Caco-2 (cell line): ENCODE results near the gene FNBP1. TPM values are rescaled to one million over a fixed set of nuclear protein-coding genes. Genes with fewer than 3 reads are reported as not detected.

Experiments used
- BruUV-seq: library from RNA; stranded (reverse); fragments of 400-500 nt; replicated peaks from 2 replicates; lab custom pipeline; 2021; lab: Mats Ljungman, UMichigan
- CTCF ChIA-PET: fragments of 300-600 bp; sonication (Branson Sonifier 250); formaldehyde crosslinking; loops from one replicate; lab custom pipeline; 2022; ENCODE audit warnings: antibody characterized with exemption; lab: Charles Lee
- POLR2A ChIA-PET: fragments of 300-600 bp; sonication (Branson Sonifier 250); formaldehyde crosslinking; loops from one replicate; lab custom pipeline; 2022; ENCODE audit warnings: antibody characterized with exemption; lab: Charles Lee
- DNase-seq, 2 experiments: peaks; one replicate each; pipeline versions ENCODE4 v3.0.0 to v3.0.0-alpha.2; 2020 to 2022
- H3K27me3 ChIP-seq: replicated peaks from 2 replicates; pipeline ENCODE4 v1.6.0; 2011; ENCODE audit warnings: low read length; ENCODE audit not compliant: control insufficient read depth, insufficient read depth
- H3K36me3 ChIP-seq: 2 replicates; pipeline ENCODE4 v1.5.1; 2011; ENCODE audit warnings: low read length; ENCODE audit not compliant: control insufficient read depth, insufficient read depth
- H3K4me1 ChIP-seq: fragments of 250-450 bp; sonication (Bioruptor Pico); 2 replicates; pipeline ENCODE4 v1.5.1; 2020; ENCODE audit warnings: mild to moderate bottlenecking
- H3K4me3 ChIP-seq: 2 replicates; pipeline ENCODE4 v1.5.1; 2011; ENCODE audit warnings: low read depth, mild to moderate bottlenecking, control low read depth, low read length
- H3K9me3 ChIP-seq: fragments of 250-450 bp; sonication (Bioruptor Pico); 2 replicates; pipeline ENCODE4 v1.5.1; 2020; ENCODE audit warnings: mild to moderate bottlenecking, moderate library complexity
- H3K27ac Mint-ChIP-seq: one replicate; pipeline ENCODE4 v1.8.0; 2022; ENCODE audit warnings: mixed read lengths; ENCODE audit not compliant: unreplicated experiment
- H3K27me3 Mint-ChIP-seq: one replicate; pipeline ENCODE4 v1.8.0; 2022; ENCODE audit warnings: mixed read lengths; ENCODE audit not compliant: insufficient read depth, unreplicated experiment
- H3K36me3 Mint-ChIP-seq: one replicate; pipeline ENCODE4 v1.8.0; 2022; ENCODE audit warnings: mild to moderate bottlenecking, mixed read lengths; ENCODE audit not compliant: insufficient read depth, unreplicated experiment
- H3K4me1 Mint-ChIP-seq: one replicate; pipeline ENCODE4 v1.8.0; 2022; ENCODE audit warnings: low read depth, mixed read lengths; ENCODE audit not compliant: unreplicated experiment
- H3K4me3 Mint-ChIP-seq: one replicate; pipeline ENCODE4 v1.8.0; 2022; ENCODE audit warnings: mild to moderate bottlenecking, moderate library complexity, mixed read lengths; ENCODE audit not compliant: unreplicated experiment
- H3K9me3 Mint-ChIP-seq: one replicate; pipeline ENCODE4 v1.8.0; 2022; ENCODE audit warnings: mixed read lengths; ENCODE audit not compliant: unreplicated experiment
- CTCF ChIP-seq, 2 experiments: fragments of 200-600 bp in 1 of 2; IDR thresholded peaks; 1 replicate in 1 of 2; 2 replicates in 1 of 2; pipeline versions ENCODE4 v1.5.1 to v1.8.0; 2011 to 2022; ENCODE audit warnings: antibody characterized with exemption in 1 of 2, control low read depth in 1 of 2, inconsistent platforms in 1 of 2, low read depth in 1 of 2, low read length in 1 of 2, mild to moderate bottlenecking in 1 of 2, moderate library complexity in 1 of 2; ENCODE audit not compliant: insufficient read depth in 1 of 2, severe bottlenecking in 1 of 2, unreplicated experiment in 1 of 2
- intact Hi-C: fragments of 100-400 bp; cut with micrococcal nuclease; formaldehyde crosslinking; loops from one replicate; pipeline ENCODE4 v1.10.0; 2022; ENCODE audit not compliant: unreplicated experiment
- total RNA-seq: library from RNA; stranded (reverse); gene quantifications from 2 replicates; pipeline ENCODE4 v1.2.3, GENCODE V29; 2022

Gene FNBP1
- total RNA-seq, 1 experiment from 2014 or later = 33.2 TPM

GRCh38 chr9:129888293-129889121 lies 154.5 kb downstream of the FNBP1 start:
- peaks cover 15% of the 10 kb centered on the region for H3K36me3 Mint-ChIP-seq
- BruUV-seq = no TSS peak
- H3K9me3 ChIP-seq = no peaks in the 10 kb centered on the region
- POLR2A ChIA-PET = no interaction called here
- no peak overlapping the region for H3K4me3 ChIP-seq
- H3K27me3 ChIP-seq = no peaks in the 10 kb centered on the region
- CTCF ChIA-PET = no interaction called here
- H3K36me3 ChIP-seq = peaks cover 3% of the 10 kb centered on the region; the same call in 1 of the 2 replicates
- peaks cover 18% of the 10 kb centered on the region for H3K4me1 ChIP-seq
- no peak for TF ChIP-seq CTCF (IDR thresholded peaks at IDR 0.05; ENCODE audit: insufficient read depth in 1 of 2, low read depth in 1 of 2, low read length in 1 of 2, severe bottlenecking in 1 of 2, unreplicated experiment in 1 of 2)
- no peaks in the 10 kb centered on the region for H3K27me3 Mint-ChIP-seq
- H3K9me3 Mint-ChIP-seq = no peaks in the 10 kb centered on the region
- DNase-seq = no peak
- H3K4me3 Mint-ChIP-seq = no peak overlapping the region
- intact Hi-C loops = loop anchor here (10.0 kb wide), 1 partner anchor 356 kb away; no protein-coding TSS in a partner anchor
- H3K27ac Mint-ChIP-seq = no peak overlapping the region
- peaks cover 10% of the 10 kb centered on the region for H3K4me1 Mint-ChIP-seq

- Histone ChIP-seq H3K9me3 (no peaks in the 10 kb centered on the region), H3K27me3 (no peaks in the 10 kb centered on the region), H3K4me1 (peaks cover 18% of the 10 kb centered on the region), H3K4me3 (no peak overlapping the region), H3K36me3 (peaks cover 3% of the 10 kb centered on the region; the same call in 1 of the 2 replicates)
- ChIA-PET CTCF (no interaction called here), POLR2A (interaction anchor here (0.6 kb wide), 1 partner anchor 52 kb away, joined by 3 read pairs; no protein-coding TSS in a partner anchor)
- no peak for TF ChIP-seq CTCF (IDR thresholded peaks at IDR 0.05; ENCODE audit: insufficient read depth in 1 of 2, low read depth in 1 of 2, low read length in 1 of 2, severe bottlenecking in 1 of 2, unreplicated experiment in 1 of 2)
- BruUV-seq = TSS peak; percentile 23
- Mint-ChIP-seq H3K27ac (no peak overlapping the region), H3K36me3 (peaks cover 15% of the 10 kb centered on the region), H3K27me3 (no peaks in the 10 kb centered on the region), H3K4me1 (peaks cover 10% of the 10 kb centered on the region), H3K4me3 (no peak overlapping the region), H3K9me3 (no peaks in the 10 kb centered on the region)
- intact Hi-C loops = loop anchor here (10.0 kb wide), 1 partner anchor 357 kb away; no protein-coding TSS in a partner anchor
- no peak for DNase-seq
These were observed 155.4 kb downstream of the FNBP1 start for GRCh38 chr9:129887334-129888292.
